Neural progenitor cell (in vitro differentiated cells): Measurements from ENCODE around the gene ANKRD11. TPM values are rescaled to one million over a fixed set of nuclear protein-coding genes. Genes with fewer than 3 reads are reported as not detected.
"Not testable (repeated sequence)": the region's sequence is repeated elsewhere in the genome, so short reads cannot be mapped to it uniquely, and the experiment has no call there.

Source experiments
- DNase-seq: peaks from one replicate; pipeline ENCODE4 v3.0.0-alpha.2; 2016; ENCODE audit warnings: low spot score
- H2AFZ ChIP-seq: fragments of 200-600 bp; sonication (generic); replicated peaks from 2 replicates; pipeline ENCODE4 v1.6.1; 2016; ENCODE audit warnings: antibody characterized with exemption
- H3F3A ChIP-seq: fragments of 200-600 bp; sonication (generic); 2 replicates; pipeline ENCODE4 v1.6.1; 2016; ENCODE audit warnings: antibody characterized with exemption, low read depth
- H3K27ac ChIP-seq: fragments of 200-600 bp; sonication (generic); 2 replicates; pipeline ENCODE4 v1.5.1; 2016; ENCODE audit warnings: mild to moderate bottlenecking
- H3K27me3 ChIP-seq: fragments of 200-600 bp; sonication (generic); 2 replicates; pipeline ENCODE4 v1.6.1; 2016; ENCODE audit warnings: mild to moderate bottlenecking, moderate library complexity
- H3K36me3 ChIP-seq: fragments of 200-600 bp; sonication (generic); 2 replicates; pipeline ENCODE4 v1.5.1; 2016
- H3K4me1 ChIP-seq: fragments of 200-600 bp; sonication (generic); 2 replicates; pipeline ENCODE4 v1.6.1; 2016; ENCODE audit warnings: mixed run types
- H3K4me2 ChIP-seq: fragments of 200-600 bp; sonication (generic); 2 replicates; pipeline ENCODE4 v1.6.1; 2016
- H3K4me3 ChIP-seq: fragments of 200-600 bp; sonication (generic); 2 replicates; pipeline ENCODE4 v1.5.1; 2016
- H3K79me2 ChIP-seq: fragments of 200-600 bp; sonication (generic); 2 replicates; pipeline ENCODE4 v1.6.1; 2016; ENCODE audit warnings: low read depth
- H3K9ac ChIP-seq: fragments of 200-600 bp; sonication (generic); 2 replicates; pipeline ENCODE4 v1.6.1; 2016
- H3K9me3 ChIP-seq: fragments of 200-600 bp; sonication (generic); 2 replicates; pipeline ENCODE4 v1.5.1; 2016; ENCODE audit warnings: low read depth
- H4K20me1 ChIP-seq: fragments of 200-600 bp; sonication (generic); 2 replicates; pipeline ENCODE4 v1.6.1; 2016; ENCODE audit warnings: low read depth
- H3K27ac Mint-ChIP-seq: 3 replicates; pipeline ENCODE4 v1.8.0; 2021; ENCODE audit warnings: mixed read lengths
- H3K27me3 Mint-ChIP-seq: 2 replicates; pipeline ENCODE4 v1.8.0; 2022; ENCODE audit warnings: low read depth, mild to moderate bottlenecking, inconsistent platforms, moderate library complexity, mixed read lengths; ENCODE audit not compliant: insufficient read depth
- H3K36me3 Mint-ChIP-seq: 3 replicates; pipeline ENCODE4 v1.8.0; 2021; ENCODE audit warnings: mixed read lengths
- H3K4me1 Mint-ChIP-seq: 3 replicates; pipeline ENCODE4 v1.8.0; 2021; ENCODE audit warnings: mixed read lengths
- H3K4me3 Mint-ChIP-seq: 3 replicates; pipeline ENCODE4 v1.8.0; 2021; ENCODE audit warnings: mild to moderate bottlenecking, moderate library complexity, mixed read lengths
- H3K9me3 Mint-ChIP-seq: 3 replicates; pipeline ENCODE4 v1.8.0; 2020; ENCODE audit warnings: mixed read lengths
- EZH2 ChIP-seq: fragments of 200-600 bp; sonication (generic); IDR thresholded peaks from 2 replicates; pipeline ENCODE4 v1.6.1; 2017; ENCODE audit warnings: antibody characterized with exemption, mild to moderate bottlenecking, moderate library complexity
- EZH2phosphoT487 ChIP-seq: fragments of 200-600 bp; sonication (generic); IDR thresholded peaks from 2 replicates; pipeline ENCODE4 v1.6.1; 2017; ENCODE audit warnings: antibody characterized with exemption
- total RNA-seq: library from RNA; depleted of rRNA; stranded (reverse); fragments of >200 nt; gene quantifications from 2 replicates; pipeline ENCODE4 v1.2.3, GENCODE V29; 2015; ENCODE audit warnings: low replicate concordance
- TF ChIP-seq, protein P1 (sequence below): fragments of 200-600 bp; sonication (generic); IDR thresholded peaks from 2 replicates; pipeline ENCODE4 v1.5.1; 2017; ENCODE audit warnings: antibody characterized with exemption, mild to moderate bottlenecking

The ANKRD11 gene
- total RNA-seq, 1 donor from 2014 or later = 47.3 TPM

DNA sequence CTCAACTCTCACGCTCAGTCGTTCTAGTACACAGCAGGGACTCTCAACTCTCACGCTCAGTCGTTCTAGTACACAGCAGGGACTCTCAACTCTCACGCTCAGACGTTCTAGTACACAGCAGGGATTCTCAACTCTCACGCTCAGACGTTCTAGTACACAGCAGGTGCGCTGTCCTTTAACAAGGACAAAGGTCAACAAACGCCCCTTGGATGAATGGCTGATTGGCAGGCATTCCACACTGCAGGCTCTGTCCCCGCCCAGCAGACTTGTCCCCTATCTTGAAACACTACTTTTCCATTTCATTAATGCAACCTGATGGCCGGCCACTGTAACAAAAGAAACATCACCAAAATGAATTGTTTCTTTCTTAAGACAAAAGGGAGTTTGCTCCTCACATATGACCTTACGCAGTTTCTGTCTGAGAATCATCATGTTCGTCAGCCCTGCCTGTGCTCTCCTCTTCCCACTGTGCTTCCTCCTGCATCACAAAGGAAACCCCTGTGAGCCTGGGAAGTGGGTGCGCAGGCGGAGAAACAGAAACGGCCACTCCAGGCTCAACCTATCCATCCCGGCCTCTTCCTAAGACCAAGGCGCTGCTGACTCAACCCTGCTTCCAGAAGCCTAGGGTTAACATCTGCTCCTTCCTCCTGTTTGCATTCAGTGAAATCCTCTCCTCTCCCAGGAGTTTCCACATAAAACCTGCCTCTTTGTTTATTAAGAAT, 59.8 kb downstream of the ANKRD11 start:
- no peak overlapping the region for H3K4me3 ChIP-seq
- H3K4me2 ChIP-seq = no peak overlapping the region
- H3F3A ChIP-seq = peaks cover 14% of the 10 kb centered on the region
- H3K27ac ChIP-seq = no peak overlapping the region
- H3K27me3 ChIP-seq = no peaks in the 10 kb centered on the region
- H2AFZ ChIP-seq = no peak overlapping the region
- Mint-ChIP-seq H3K9me3 (peaks cover 6% of the 10 kb centered on the region), H3K27me3 (peaks cover 2% of the 10 kb centered on the region), H3K4me1 (peaks cover 22% of the 10 kb centered on the region), H3K36me3 (peaks cover 15% of the 10 kb centered on the region), H3K27ac (no peak overlapping the region), H3K4me3 (no peak overlapping the region)
- TF ChIP-seq, protein P1, sequence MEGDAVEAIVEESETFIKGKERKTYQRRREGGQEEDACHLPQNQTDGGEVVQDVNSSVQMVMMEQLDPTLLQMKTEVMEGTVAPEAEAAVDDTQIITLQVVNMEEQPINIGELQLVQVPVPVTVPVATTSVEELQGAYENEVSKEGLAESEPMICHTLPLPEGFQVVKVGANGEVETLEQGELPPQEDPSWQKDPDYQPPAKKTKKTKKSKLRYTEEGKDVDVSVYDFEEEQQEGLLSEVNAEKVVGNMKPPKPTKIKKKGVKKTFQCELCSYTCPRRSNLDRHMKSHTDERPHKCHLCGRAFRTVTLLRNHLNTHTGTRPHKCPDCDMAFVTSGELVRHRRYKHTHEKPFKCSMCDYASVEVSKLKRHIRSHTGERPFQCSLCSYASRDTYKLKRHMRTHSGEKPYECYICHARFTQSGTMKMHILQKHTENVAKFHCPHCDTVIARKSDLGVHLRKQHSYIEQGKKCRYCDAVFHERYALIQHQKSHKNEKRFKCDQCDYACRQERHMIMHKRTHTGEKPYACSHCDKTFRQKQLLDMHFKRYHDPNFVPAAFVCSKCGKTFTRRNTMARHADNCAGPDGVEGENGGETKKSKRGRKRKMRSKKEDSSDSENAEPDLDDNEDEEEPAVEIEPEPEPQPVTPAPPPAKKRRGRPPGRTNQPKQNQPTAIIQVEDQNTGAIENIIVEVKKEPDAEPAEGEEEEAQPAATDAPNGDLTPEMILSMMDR = no peak
- TF ChIP-seq EZH2 (no peak), EZH2phosphoT487 (no peak)
- H3K36me3 ChIP-seq = no peaks in the 10 kb centered on the region
- DNase-seq = no peak
- H3K9ac ChIP-seq = no peak overlapping the region
- peaks cover 83% of the 10 kb centered on the region for H4K20me1 ChIP-seq
- peaks cover 15% of the 10 kb centered on the region for H3K4me1 ChIP-seq
- no peaks in the 10 kb centered on the region for H3K9me3 ChIP-seq
- peaks cover 95% of the 10 kb centered on the region for H3K79me2 ChIP-seq

DNA sequence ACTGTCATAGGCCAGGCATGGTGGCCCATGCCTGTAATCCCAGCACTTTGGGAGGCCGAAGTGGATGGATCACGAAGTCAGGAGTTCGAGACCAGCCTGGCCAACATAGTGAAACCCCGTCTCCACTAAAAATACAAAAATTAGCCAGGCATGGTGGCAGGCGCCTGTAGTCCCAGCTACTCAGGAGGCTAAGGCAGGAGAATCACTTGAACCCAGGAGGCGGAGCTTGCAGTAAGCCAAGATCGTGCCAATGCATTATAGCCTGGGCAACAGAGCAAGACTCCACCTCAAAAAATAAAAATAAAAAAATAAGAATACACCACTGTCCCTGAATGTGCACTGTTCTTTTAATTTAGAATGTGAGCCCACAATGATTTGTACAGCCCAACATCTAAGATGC, 61.8 kb downstream of the ANKRD11 start:
- H3K36me3 ChIP-seq, H3K27me3 ChIP-seq, H2AFZ ChIP-seq, H3K9me3 Mint-ChIP-seq, H3K9me3 ChIP-seq, H3K27ac Mint-ChIP-seq, H3K4me3 ChIP-seq, H3K4me3 Mint-ChIP-seq, H3K4me2 ChIP-seq, H3K27me3 Mint-ChIP-seq, DNase-seq, H3K9ac ChIP-seq, H3K27ac ChIP-seq: not testable (repeated sequence)
- Histone ChIP-seq H4K20me1 (peaks cover 83% of the 10 kb centered on the region), H3K4me1 (peaks cover 17% of the 10 kb centered on the region), H3F3A (peaks cover 14% of the 10 kb centered on the region), H3K79me2 (peaks cover 95% of the 10 kb centered on the region)
- H3K4me1 Mint-ChIP-seq = peaks cover 22% of the 10 kb centered on the region
- H3K36me3 Mint-ChIP-seq = peaks cover 13% of the 10 kb centered on the region

DNA sequence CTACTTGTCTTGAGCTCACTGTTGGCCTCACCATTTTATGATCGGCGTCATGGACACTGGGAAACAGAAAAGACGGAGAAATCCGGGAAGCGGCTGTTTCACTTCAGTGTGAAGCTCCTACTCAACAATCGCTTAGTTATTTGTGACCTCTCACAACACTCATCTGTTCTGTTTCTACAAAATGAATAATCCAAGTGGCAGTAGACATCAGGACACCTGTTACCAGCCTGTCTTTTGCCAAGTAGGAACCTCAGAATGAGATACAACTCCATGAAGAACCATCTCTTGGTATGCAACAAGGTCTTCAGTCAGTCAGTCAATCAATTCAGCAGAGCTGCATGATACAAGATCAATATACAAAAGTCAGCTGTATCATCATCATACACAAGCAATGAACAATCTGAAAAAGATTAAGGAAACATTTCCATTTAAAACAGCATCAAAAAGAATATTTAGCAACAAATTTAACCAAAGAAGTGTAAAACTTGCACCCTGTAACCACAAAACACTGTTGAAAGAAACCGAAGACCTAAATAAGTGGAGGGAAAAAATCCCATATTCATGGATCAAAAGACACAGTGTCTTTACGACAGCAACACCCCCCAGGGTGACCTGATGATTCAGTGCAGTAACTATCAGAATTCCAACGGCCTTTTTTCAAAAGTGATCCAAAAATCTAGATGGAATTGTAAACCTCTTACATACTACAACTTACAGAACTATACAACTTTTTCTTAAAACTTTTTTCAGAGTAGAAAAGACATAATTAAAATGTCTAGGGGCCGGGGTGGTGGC, 63.4 kb downstream of the ANKRD11 start:
- Mint-ChIP-seq H3K4me3 (no peak overlapping the region), H3K27ac (no peak overlapping the region), H3K9me3 (peaks cover 6% of the 10 kb centered on the region), H3K27me3 (no peaks in the 10 kb centered on the region), H3K4me1 (peaks cover 27% of the 10 kb centered on the region), H3K36me3 (peaks cover 14% of the 10 kb centered on the region)
- H3K4me2 ChIP-seq = peak overlapping the region; percentile 4
- TF ChIP-seq, protein P1 = no peak
- no peak for TF ChIP-seq EZH2
- no peak for TF ChIP-seq EZH2phosphoT487
- H3K79me2 ChIP-seq = peaks cover 95% of the 10 kb centered on the region
- no peaks in the 10 kb centered on the region for H3K9me3 ChIP-seq
- H2AFZ ChIP-seq = no peak overlapping the region
- H3K27me3 ChIP-seq = no peaks in the 10 kb centered on the region
- peaks cover 14% of the 10 kb centered on the region for H3F3A ChIP-seq
- no peak for DNase-seq
- peaks cover 18% of the 10 kb centered on the region for H3K4me1 ChIP-seq
- no peak overlapping the region for H3K4me3 ChIP-seq
- no peak overlapping the region for H3K27ac ChIP-seq
- H3K36me3 ChIP-seq = no peaks in the 10 kb centered on the region
- peak overlapping the region; percentile 11 for H3K9ac ChIP-seq
- peaks cover 83% of the 10 kb centered on the region for H4K20me1 ChIP-seq

DNA sequence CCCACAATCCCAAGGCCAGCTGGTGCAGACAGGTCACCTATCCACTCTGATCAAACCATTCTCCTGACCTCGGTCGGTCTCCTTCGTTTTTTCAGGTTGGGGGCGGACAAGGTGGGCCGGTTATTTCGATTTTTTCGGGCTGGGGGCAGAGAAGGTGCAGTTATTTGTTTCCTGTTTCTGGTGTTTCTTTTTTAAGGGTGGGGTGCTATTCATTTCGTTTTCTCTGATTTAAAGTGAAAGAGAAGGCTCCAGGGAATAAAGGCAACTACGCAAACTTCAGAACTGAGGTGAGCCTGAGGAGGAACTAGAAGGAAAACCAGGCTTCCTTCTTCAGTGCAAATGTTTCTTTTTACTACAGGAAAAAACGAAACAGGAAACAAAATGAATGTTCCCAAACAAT, 64.8 kb downstream of the ANKRD11 start:
- H3K27ac Mint-ChIP-seq = no peak overlapping the region
- H3K9me3 Mint-ChIP-seq = peaks cover 2% of the 10 kb centered on the region
- H4K20me1 ChIP-seq = peaks cover 80% of the 10 kb centered on the region
- no peak overlapping the region for H3K4me3 Mint-ChIP-seq
- no peak overlapping the region for H3K4me2 ChIP-seq
- peaks cover 92% of the 10 kb centered on the region for H3K79me2 ChIP-seq
- H3K4me3 ChIP-seq = no peak overlapping the region
- H3K36me3 ChIP-seq = no peaks in the 10 kb centered on the region
- no peaks in the 10 kb centered on the region for H3K27me3 Mint-ChIP-seq
- H3K36me3 Mint-ChIP-seq = peaks cover 17% of the 10 kb centered on the region
- no peak for DNase-seq
- H2AFZ ChIP-seq = no peak overlapping the region
- H3F3A ChIP-seq = peaks cover 11% of the 10 kb centered on the region
- H3K27me3 ChIP-seq = no peaks in the 10 kb centered on the region
- peaks cover 18% of the 10 kb centered on the region for H3K4me1 ChIP-seq
- peaks cover 29% of the 10 kb centered on the region for H3K4me1 Mint-ChIP-seq
- H3K27ac ChIP-seq = peak overlapping the region; percentile 6
- H3K9me3 ChIP-seq = no peaks in the 10 kb centered on the region
- TF ChIP-seq EZH2phosphoT487 = no peak
- TF ChIP-seq, protein P1 = no peak
- TF ChIP-seq EZH2 = no peak
- no peak overlapping the region for H3K9ac ChIP-seq
